ENCODE data around the gene NRCAM.

Gene NRCAM

DNA sequence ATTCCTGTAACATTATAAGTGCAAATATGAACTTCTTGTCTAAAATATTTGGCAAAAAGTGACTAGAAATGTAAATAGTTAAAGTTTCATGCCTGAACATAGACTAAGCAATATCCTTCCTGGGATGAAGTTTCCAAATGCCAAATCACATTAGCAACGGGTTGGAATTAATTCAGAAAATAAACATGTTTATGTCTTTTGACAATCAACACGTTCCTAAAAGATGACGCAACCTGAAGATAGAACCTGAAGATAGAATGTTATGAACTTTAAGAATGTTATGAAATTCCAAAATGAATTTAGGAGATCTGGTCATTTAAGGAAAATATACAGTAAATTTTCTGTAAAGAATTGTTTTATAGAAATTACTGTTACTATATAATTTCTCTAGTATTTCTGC lies 335.3 kb downstream of the NRCAM start:
- Histone ChIP-seq H3K4me3 (no peak overlapping the region), H4K20me1 (no peaks in the 10 kb centered on the region), H3K9ac (no peak overlapping the region), H3K9me3 (no peaks in the 10 kb centered on the region), H3K36me3 (no peaks in the 10 kb centered on the region), H3K27me3 (no peaks in the 10 kb centered on the region), H3K27ac (no peak overlapping the region), H3K4me2 (no peak overlapping the region), H3K4me1 (0 out of 2 replicates have a peak, but pooled peaks cover 6% of the 10 kb centered on the region)
- TF ChIP-seq Cebpa-rat (IDR thresholded peaks at IDR 0.05) = no peak

DNA sequence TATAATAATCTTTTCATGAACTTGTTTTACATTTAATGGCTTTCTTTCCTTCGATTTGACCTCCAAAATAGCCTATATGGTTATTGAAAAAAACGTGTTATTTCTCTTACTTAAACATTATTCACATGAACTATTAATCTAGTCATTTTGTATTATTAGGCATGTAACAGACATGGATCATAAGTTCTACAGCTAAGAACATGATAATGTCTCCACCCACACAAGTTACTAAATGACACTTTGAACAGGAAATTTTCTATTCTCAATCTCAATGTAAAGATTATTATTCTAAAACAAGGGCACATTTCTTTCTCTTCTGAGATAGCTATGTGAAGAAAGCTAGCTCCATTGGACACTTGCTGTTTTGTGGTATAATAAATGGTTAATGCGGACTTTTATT lies 336.0 kb downstream of the NRCAM start:
- Histone ChIP-seq H3K9me3 (no peaks in the 10 kb centered on the region), H3K4me2 (no peak overlapping the region), H3K4me1 (0 out of 2 replicates have a peak, but pooled peaks cover 6% of the 10 kb centered on the region), H3K9ac (no peak overlapping the region), H3K4me3 (no peak overlapping the region), H3K27ac (no peak overlapping the region), H3K36me3 (no peaks in the 10 kb centered on the region), H3K27me3 (no peaks in the 10 kb centered on the region), H4K20me1 (no peaks in the 10 kb centered on the region)
- no peak for TF ChIP-seq Cebpa-rat (IDR thresholded peaks at IDR 0.05)

DNA sequence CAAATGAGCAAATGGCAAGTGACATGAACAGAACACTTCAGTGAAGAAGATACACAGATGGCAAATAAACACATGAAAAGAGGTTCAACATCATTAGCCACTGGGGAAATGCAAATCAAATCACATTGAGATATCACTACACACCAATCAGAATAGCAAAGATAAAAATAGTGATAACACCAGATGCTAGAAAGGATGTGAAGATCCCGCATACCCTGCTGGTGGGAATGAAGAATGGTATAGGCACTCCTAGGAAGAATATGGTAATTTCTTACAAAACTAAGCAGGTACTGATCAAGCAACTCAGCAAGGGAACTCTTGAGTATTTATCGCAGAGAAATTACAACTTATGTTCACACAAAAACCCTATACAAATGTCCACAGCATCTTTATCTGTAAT lies 337.3 kb downstream of the NRCAM start:
- Histone ChIP-seq H3K9ac (no peak overlapping the region), H3K27ac (no peak overlapping the region), H3K4me2 (no peak overlapping the region), H3K4me1 (0 out of 2 replicates have a peak, but pooled peaks cover 6% of the 10 kb centered on the region), H3K4me3 (no peak overlapping the region), H3K9me3 (no peaks in the 10 kb centered on the region), H3K36me3 (no peaks in the 10 kb centered on the region), H4K20me1 (no peaks in the 10 kb centered on the region), H3K27me3 (no peaks in the 10 kb centered on the region)
- no peak for TF ChIP-seq Cebpa-rat (IDR thresholded peaks at IDR 0.05)

DNA sequence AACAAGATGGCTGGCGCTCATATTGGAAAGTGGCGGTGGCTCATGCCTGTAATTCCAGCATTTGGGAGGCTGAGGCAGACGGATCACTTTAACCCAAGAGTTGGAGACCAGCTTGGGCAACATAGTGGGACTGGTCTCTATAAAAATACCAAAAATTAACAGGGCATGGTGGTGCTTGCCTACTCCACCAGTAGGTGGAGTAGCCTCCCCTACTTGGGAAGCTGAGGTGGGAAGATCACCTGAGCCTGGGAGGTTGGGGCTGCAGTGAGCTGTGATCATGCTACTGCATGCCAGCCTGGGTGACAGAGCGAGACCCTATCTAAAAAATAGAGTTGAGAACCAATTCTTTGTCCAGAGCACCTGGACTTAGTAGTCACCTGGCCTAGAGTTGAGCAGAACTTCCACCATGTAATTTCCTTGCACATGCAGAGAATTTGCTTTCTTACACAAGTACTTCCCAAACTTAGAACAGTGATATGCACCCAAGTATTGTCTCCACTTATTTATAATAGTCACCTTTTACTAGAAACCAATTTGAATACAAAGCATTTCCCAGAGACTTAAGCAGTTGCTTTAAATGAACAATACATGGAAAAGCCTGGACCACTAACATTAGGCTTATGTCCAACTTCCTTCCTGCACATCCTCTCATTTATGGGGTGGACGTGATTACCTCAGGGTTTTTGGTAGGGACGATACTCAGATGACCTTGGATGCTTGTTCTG lies 342.0 kb downstream of the NRCAM start:
- no peak for TF ChIP-seq Cebpa-rat (IDR thresholded peaks at IDR 0.05)
- Histone ChIP-seq H3K27ac (no peak overlapping the region), H4K20me1 (no peaks in the 10 kb centered on the region), H3K27me3 (no peaks in the 10 kb centered on the region), H3K4me2 (no peak overlapping the region), H3K4me3 (no peak overlapping the region), H3K9ac (no peak overlapping the region), H3K9me3 (no peaks in the 10 kb centered on the region), H3K36me3 (no peaks in the 10 kb centered on the region), H3K4me1 (0 out of 2 replicates have a peak, but pooled peaks cover 5% of the 10 kb centered on the region)

DNA sequence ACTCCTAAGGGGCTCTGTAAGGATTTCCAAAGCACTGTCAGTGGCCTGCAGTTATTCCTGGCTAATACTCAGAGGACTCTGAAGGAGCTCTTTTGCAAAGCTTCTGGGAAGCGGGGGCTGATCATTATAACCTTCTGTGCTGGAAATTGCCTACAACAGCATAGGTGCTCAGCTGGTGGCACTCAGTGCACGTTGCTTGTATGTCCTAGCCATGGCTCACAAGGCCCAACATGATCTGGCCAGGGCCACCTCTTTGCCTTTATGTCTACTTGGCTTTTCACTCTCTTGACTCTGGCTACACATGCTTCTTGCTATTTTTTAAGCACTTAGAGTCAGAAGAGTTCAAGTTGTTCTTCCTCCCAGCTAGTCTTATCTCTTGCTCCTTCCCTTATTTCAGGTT lies 343.6 kb downstream of the NRCAM start:
- Histone ChIP-seq H3K36me3 (no peaks in the 10 kb centered on the region), H3K4me3 (no peak overlapping the region), H3K27ac (no peak overlapping the region), H3K4me1 (no peaks in the 10 kb centered on the region), H4K20me1 (no peaks in the 10 kb centered on the region), H3K27me3 (no peaks in the 10 kb centered on the region), H3K9me3 (no peaks in the 10 kb centered on the region), H3K4me2 (no peak overlapping the region), H3K9ac (no peak overlapping the region)
- TF ChIP-seq Cebpa-rat (IDR thresholded peaks at IDR 0.05) = no peak

DNA sequence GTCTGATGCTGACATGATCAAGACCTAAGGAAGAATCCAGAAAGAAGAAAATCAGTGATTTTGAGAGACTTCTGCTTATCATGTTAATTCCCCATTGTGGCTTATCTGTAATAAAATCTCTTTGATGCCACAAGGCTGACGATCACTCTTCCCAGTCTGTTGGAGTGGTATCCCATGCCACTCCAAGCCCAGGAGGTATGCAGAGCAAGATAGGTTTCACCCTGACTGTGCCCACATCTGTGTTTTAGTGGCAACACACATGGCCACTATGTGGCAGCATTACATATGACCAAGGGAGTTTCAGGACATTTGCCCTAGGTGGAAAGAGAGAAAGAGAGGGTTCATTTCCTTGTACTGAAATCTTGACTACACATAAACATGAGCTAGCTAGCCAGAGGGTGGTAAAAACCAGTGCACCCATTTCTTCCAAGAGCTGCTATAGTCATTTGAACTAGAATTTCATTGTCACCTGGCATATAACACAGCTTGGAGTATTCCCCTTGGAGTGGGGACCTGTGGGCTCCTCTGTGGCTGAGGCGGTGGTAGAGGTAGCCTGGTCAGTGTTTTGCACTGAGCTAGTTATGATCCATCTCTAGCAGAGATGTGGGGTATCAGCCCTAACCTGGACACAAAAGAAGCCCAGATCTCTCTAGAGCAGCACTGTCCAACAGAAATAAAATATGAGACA lies 346.9 kb downstream of the NRCAM start:
- no peaks in the 10 kb centered on the region for H3K36me3 ChIP-seq
- no peak for TF ChIP-seq Cebpa-rat (IDR thresholded peaks at IDR 0.05)
- no peaks in the 10 kb centered on the region for H3K4me1 ChIP-seq
- no peak overlapping the region for H3K9ac ChIP-seq
- H3K27ac ChIP-seq = no peak overlapping the region
- no peak overlapping the region for H3K4me3 ChIP-seq
- H3K27me3 ChIP-seq = no peaks in the 10 kb centered on the region
- H4K20me1 ChIP-seq = no peaks in the 10 kb centered on the region
- no peak overlapping the region for H3K4me2 ChIP-seq
- H3K9me3 ChIP-seq = no peaks in the 10 kb centered on the region

DNA sequence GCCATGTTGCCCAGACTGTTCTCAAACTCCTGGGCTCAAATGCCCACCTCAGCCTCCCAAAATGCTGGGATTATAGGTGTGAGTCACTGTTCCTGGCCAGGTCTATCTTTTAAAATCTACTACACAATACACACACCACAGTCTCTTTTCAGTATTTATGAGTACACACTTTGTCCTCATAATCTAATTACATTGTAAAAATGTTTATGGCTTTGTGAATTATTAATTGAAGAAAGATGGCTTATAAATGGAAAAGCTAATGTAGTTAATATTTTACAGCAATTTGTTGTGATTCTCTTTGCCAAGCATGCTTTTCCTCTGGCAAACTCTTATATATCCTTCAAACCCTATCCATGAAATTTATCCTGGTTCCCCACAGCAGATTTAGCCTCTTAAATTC lies 348.1 kb downstream of the NRCAM start:
- Histone ChIP-seq H3K9ac (no peak overlapping the region), H3K36me3 (no peaks in the 10 kb centered on the region), H3K4me1 (no peaks in the 10 kb centered on the region), H3K9me3 (no peaks in the 10 kb centered on the region), H3K27me3 (no peaks in the 10 kb centered on the region), H3K27ac (no peak overlapping the region), H4K20me1 (no peaks in the 10 kb centered on the region), H3K4me3 (no peak overlapping the region), H3K4me2 (no peak overlapping the region)
- TF ChIP-seq Cebpa-rat (IDR thresholded peaks at IDR 0.05) = no peak

DNA sequence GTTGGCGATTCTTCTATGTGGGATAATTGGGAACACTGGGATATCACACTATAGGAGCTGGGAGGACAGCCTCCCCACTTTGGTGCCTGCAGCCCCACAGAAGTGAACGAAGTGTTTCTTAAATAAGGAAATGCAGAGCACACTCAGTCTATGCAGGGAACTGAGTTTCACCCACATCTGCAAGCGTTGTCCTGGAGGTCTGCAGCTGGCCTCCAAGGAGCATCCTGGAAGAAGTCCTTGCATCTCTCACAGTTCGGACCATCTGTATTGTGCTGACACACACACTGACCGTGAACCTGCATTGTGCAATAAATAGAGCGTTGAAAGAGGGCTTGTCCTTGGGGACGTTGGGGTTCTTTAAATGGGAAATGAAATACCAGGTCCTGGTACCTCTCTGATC lies 351.9 kb downstream of the NRCAM start:
- no peaks in the 10 kb centered on the region for H3K4me1 ChIP-seq
- H3K4me3 ChIP-seq = no peak overlapping the region
- no peak overlapping the region for H3K4me2 ChIP-seq
- H3K9ac ChIP-seq = no peak overlapping the region
- H3K9me3 ChIP-seq = no peaks in the 10 kb centered on the region
- no peak overlapping the region for H3K27ac ChIP-seq
- H3K36me3 ChIP-seq = no peaks in the 10 kb centered on the region
- TF ChIP-seq Cebpa-rat (IDR thresholded peaks at IDR 0.05) = no peak
- no peaks in the 10 kb centered on the region for H3K27me3 ChIP-seq
- H4K20me1 ChIP-seq = no peaks in the 10 kb centered on the region

DNA sequence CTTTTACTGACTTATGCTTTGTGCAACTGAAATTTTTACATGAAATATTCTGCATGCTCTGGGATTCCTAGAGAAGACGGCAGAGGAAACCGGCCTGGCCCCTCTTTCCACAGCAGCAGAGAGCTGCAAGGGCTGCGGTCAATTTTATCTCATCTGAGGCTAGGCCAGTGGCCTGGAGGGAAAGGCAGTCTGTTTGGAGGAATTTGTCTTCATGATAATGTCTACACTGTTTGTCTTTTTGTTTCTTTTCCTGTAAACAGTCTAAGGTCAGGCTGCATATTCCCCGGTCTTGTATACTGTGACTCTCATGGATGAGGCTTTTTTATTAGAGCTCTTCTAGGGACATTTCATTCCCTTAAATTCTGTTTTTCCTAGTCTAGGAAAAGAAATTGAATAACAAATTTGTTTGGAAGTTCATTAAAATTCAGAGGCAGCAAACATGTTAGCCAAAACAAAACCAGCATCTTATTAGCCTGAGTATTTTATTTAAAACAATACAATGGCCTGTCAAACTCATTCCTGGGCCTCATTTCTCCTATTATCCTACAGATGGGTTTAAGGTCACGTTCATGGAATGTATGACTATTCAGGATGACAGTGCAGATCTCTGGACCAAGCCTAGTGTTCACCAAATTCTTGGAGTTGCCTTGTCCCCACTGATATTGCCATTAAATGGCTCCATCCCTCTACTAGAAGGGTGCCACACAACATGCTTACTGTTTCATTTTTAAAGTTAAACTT lies 352.5 kb downstream of the NRCAM start:
- TF ChIP-seq Cebpa-rat (IDR thresholded peaks at IDR 0.05) = no peak
- no peaks in the 10 kb centered on the region for H3K4me1 ChIP-seq
- no peaks in the 10 kb centered on the region for H4K20me1 ChIP-seq
- no peak overlapping the region for H3K4me3 ChIP-seq
- no peaks in the 10 kb centered on the region for H3K36me3 ChIP-seq
- no peak overlapping the region for H3K27ac ChIP-seq
- no peaks in the 10 kb centered on the region for H3K9me3 ChIP-seq
- no peak overlapping the region for H3K9ac ChIP-seq
- no peak overlapping the region for H3K4me2 ChIP-seq
- H3K27me3 ChIP-seq = no peaks in the 10 kb centered on the region

All from BLaER1 (cell line).